ENCODE results near the gene IPO11.

IPO11 gene

GRCh38 chr5:62605638-62606037 lies 193.1 kb downstream of the IPO11 start:
- Histone ChIP-seq H3K9me3 (ENCODE audit: control insufficient read depth in 5 of 5, low read length in 5 of 5) (no peaks in the 10 kb centered on the region), H3K27me3 (ENCODE audit: control insufficient read depth in 5 of 5, insufficient read depth in 4 of 5, low read length in 5 of 5) (no peaks in the 10 kb centered on the region), H3K27ac (ENCODE audit: low read depth, low read length) (no peak overlapping the region), H3K36me3 (ENCODE audit: control insufficient read depth in 5 of 5, insufficient read depth in 5 of 5, low read length in 5 of 5) (peaks cover 10 to 22% (median 11%) of the 10 kb centered on the region in 5 donors), H3K4me1 (ENCODE audit: control insufficient read depth in 5 of 5, insufficient read depth in 5 of 5, low read length in 5 of 5) (no peaks in the 10 kb centered on the region), H3K4me3 (ENCODE audit: low read depth in 1 of 5, low read length in 5 of 5) (no peak overlapping the region), H3K9ac (ENCODE audit: low read length in 5 of 5) (no peak overlapping the region)

GRCh38 chr5:62606878-62607277 lies 194.3 kb downstream of the IPO11 start:
- H3K36me3 ChIP-seq (ENCODE audit: control insufficient read depth in 5 of 5, insufficient read depth in 5 of 5, low read length in 5 of 5) = peaks cover 10 to 22% (median 11%) of the 10 kb centered on the region in 5 donors
- H3K27ac ChIP-seq (ENCODE audit: low read depth, low read length) = no peak overlapping the region
- no peak overlapping the region for H3K4me3 ChIP-seq (ENCODE audit: low read depth in 1 of 5, low read length in 5 of 5)
- no peaks in the 10 kb centered on the region for H3K9me3 ChIP-seq (ENCODE audit: control insufficient read depth in 5 of 5, low read length in 5 of 5)
- no peak overlapping the region for H3K9ac ChIP-seq (ENCODE audit: low read length in 5 of 5)
- no peaks in the 10 kb centered on the region for H3K4me1 ChIP-seq (ENCODE audit: control insufficient read depth in 5 of 5, insufficient read depth in 5 of 5, low read length in 5 of 5)
- no peaks in the 10 kb centered on the region for H3K27me3 ChIP-seq (ENCODE audit: control insufficient read depth in 5 of 5, insufficient read depth in 4 of 5, low read length in 5 of 5)

GRCh38 chr5:62607615-62608014 lies 195.1 kb downstream of the IPO11 start:
- Histone ChIP-seq H3K9ac (ENCODE audit: low read length in 5 of 5) (no peak overlapping the region), H3K4me3 (ENCODE audit: low read depth in 1 of 5, low read length in 5 of 5) (no peak overlapping the region), H3K36me3 (ENCODE audit: control insufficient read depth in 5 of 5, insufficient read depth in 5 of 5, low read length in 5 of 5) (peaks cover 7 to 22% (median 11%) of the 10 kb centered on the region in 5 donors), H3K9me3 (ENCODE audit: control insufficient read depth in 5 of 5, low read length in 5 of 5) (no peaks in the 10 kb centered on the region), H3K27me3 (ENCODE audit: control insufficient read depth in 5 of 5, insufficient read depth in 4 of 5, low read length in 5 of 5) (no peaks in the 10 kb centered on the region), H3K4me1 (ENCODE audit: control insufficient read depth in 5 of 5, insufficient read depth in 5 of 5, low read length in 5 of 5) (no peaks in the 10 kb centered on the region), H3K27ac (ENCODE audit: low read depth, low read length) (no peak overlapping the region)

DNA sequence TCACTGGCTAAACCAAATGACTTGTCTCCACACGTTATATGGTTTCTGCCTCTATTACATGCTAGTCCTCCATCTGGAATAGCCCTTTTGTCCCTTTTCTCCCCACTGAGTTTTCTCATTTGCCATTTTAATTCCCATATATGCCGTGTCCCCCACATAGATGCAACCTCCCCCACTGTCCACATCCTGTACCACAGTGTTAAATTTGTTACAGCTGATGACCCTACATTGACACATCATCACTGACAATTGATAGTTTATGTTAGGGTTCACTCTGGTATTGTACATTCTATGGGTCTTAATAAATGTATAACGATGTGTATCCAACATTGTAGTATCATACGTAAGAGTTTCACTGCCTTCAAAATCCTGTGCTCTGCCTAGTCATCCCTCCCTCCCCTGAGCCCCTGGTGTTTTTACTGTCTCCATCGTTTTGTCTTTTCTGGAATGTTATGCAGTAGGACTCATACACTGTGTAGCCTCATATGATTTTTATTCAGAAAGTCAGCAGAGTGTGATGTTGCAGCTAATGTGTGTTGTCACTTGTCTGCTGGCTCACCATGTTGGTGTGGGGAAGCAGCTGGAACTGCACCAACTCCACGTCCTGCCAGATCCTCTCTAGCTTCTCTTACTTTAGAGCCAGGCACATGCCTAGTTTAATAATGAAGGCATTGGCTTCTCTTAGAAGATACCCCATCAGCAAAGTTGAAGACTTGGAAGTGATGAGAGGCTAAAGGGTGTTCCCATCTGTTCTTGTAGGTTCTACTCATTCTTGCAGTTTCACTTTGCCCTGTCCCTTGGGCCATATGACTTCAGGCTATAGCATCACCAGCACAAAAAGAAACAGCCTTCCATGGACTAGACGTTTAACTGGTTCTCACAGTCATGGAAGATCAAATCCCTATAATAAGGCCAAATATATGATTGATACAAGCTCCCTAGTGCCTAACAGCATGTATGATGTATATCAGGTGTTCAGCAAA lies 196.3 kb downstream of the IPO11 start:
- no peaks in the 10 kb centered on the region for H3K4me1 ChIP-seq (ENCODE audit: control insufficient read depth in 5 of 5, insufficient read depth in 5 of 5, low read length in 5 of 5)
- no peak overlapping the region for H3K4me3 ChIP-seq (ENCODE audit: low read depth in 1 of 5, low read length in 5 of 5)
- no peak overlapping the region for H3K27ac ChIP-seq (ENCODE audit: low read depth, low read length)
- no peak overlapping the region for H3K9ac ChIP-seq (ENCODE audit: low read length in 5 of 5)
- no peaks in the 10 kb centered on the region for H3K27me3 ChIP-seq (ENCODE audit: control insufficient read depth in 5 of 5, insufficient read depth in 4 of 5, low read length in 5 of 5)
- H3K36me3 ChIP-seq (ENCODE audit: control insufficient read depth in 5 of 5, insufficient read depth in 5 of 5, low read length in 5 of 5) = peaks cover 2 to 16% (median 6%) of the 10 kb centered on the region in 5 donors
- no peaks in the 10 kb centered on the region for H3K9me3 ChIP-seq (ENCODE audit: control insufficient read depth in 5 of 5, low read length in 5 of 5)

DNA sequence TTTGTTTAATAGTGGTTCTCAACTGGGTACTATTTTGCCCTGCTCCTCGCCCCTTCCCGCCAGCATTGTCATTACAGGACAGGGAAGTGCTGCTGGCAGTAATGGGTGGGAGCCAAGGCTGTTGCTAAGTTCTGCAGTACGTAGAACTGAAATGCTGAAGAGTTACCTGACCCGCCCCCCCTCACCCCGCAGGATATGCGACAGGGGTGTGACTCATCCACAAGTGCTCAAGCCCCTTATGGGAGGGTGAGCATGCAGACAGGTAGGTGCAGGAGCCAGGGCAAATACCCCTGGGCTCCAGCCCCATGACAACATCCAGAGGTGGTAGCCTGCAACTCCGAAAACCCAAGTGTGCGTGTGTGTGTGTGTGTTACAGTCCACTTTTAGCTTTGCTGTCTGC lies 201.8 kb downstream of the IPO11 start:
- no peak overlapping the region for H3K9ac ChIP-seq (ENCODE audit: low read length in 5 of 5)
- peaks cover 0 to 5% (median 0%) of the 10 kb centered on the region in 5 donors for H3K9me3 ChIP-seq (ENCODE audit: control insufficient read depth in 5 of 5, low read length in 5 of 5)
- no peak overlapping the region for H3K4me3 ChIP-seq (ENCODE audit: low read depth in 1 of 5, low read length in 5 of 5)
- no peaks in the 10 kb centered on the region for H3K27me3 ChIP-seq (ENCODE audit: control insufficient read depth in 5 of 5, insufficient read depth in 4 of 5, low read length in 5 of 5)
- H3K4me1 ChIP-seq (ENCODE audit: control insufficient read depth in 5 of 5, insufficient read depth in 5 of 5, low read length in 5 of 5) = no peaks in the 10 kb centered on the region
- H3K27ac ChIP-seq (ENCODE audit: low read depth, low read length) = no peak overlapping the region
- H3K36me3 ChIP-seq (ENCODE audit: control insufficient read depth in 5 of 5, insufficient read depth in 5 of 5, low read length in 5 of 5) = peaks cover 0 to 12% (median 10%) of the 10 kb centered on the region in 5 donors

- H3K9ac ChIP-seq (ENCODE audit: low read length in 5 of 5) = no peak overlapping the region
- peaks cover 0 to 6% (median 5%) of the 10 kb centered on the region in 5 donors for H3K36me3 ChIP-seq (ENCODE audit: control insufficient read depth in 5 of 5, insufficient read depth in 5 of 5, low read length in 5 of 5)
- H3K9me3 ChIP-seq (ENCODE audit: control insufficient read depth in 5 of 5, low read length in 5 of 5) = peaks cover 0 to 5% (median 0%) of the 10 kb centered on the region in 5 donors
- H3K4me1 ChIP-seq (ENCODE audit: control insufficient read depth in 5 of 5, insufficient read depth in 5 of 5, low read length in 5 of 5) = no peaks in the 10 kb centered on the region
- no peak overlapping the region for H3K27ac ChIP-seq (ENCODE audit: low read depth, low read length)
- no peak overlapping the region for H3K4me3 ChIP-seq (ENCODE audit: low read depth in 1 of 5, low read length in 5 of 5)
- H3K27me3 ChIP-seq (ENCODE audit: control insufficient read depth in 5 of 5, insufficient read depth in 4 of 5, low read length in 5 of 5) = no peaks in the 10 kb centered on the region
Measured at GRCh38 chr5:62616615-62617277, 204.2 kb downstream of the IPO11 start.

GRCh38 chr5:62617943-62618342 lies 205.4 kb downstream of the IPO11 start:
- Histone ChIP-seq H3K4me3 (ENCODE audit: low read depth in 1 of 5, low read length in 5 of 5) (no peak overlapping the region), H3K27ac (ENCODE audit: low read depth, low read length) (no peak overlapping the region), H3K9me3 (ENCODE audit: control insufficient read depth in 5 of 5, low read length in 5 of 5) (peaks cover 0 to 5% (median 0%) of the 10 kb centered on the region in 5 donors), H3K4me1 (ENCODE audit: control insufficient read depth in 5 of 5, insufficient read depth in 5 of 5, low read length in 5 of 5) (no peaks in the 10 kb centered on the region), H3K9ac (ENCODE audit: low read length in 5 of 5) (no peak overlapping the region), H3K36me3 (ENCODE audit: control insufficient read depth in 5 of 5, insufficient read depth in 5 of 5, low read length in 5 of 5) (peaks cover 0 to 6% (median 5%) of the 10 kb centered on the region in 5 donors), H3K27me3 (ENCODE audit: control insufficient read depth in 5 of 5, insufficient read depth in 4 of 5, low read length in 5 of 5) (no peaks in the 10 kb centered on the region)

- H3K27me3 ChIP-seq (ENCODE audit: control insufficient read depth in 5 of 5, insufficient read depth in 4 of 5, low read length in 5 of 5) = no peaks in the 10 kb centered on the region
- H3K36me3 ChIP-seq (ENCODE audit: control insufficient read depth in 5 of 5, insufficient read depth in 5 of 5, low read length in 5 of 5) = peaks cover 0 to 3% (median 0%) of the 10 kb centered on the region in 5 donors
- H3K9ac ChIP-seq (ENCODE audit: low read length in 5 of 5) = no peak overlapping the region
- no peak overlapping the region for H3K4me3 ChIP-seq (ENCODE audit: low read depth in 1 of 5, low read length in 5 of 5)
- H3K9me3 ChIP-seq (ENCODE audit: control insufficient read depth in 5 of 5, low read length in 5 of 5) = no peaks in the 10 kb centered on the region
- H3K27ac ChIP-seq (ENCODE audit: low read depth, low read length) = no peak overlapping the region
- H3K4me1 ChIP-seq (ENCODE audit: control insufficient read depth in 5 of 5, insufficient read depth in 5 of 5, low read length in 5 of 5) = no peaks in the 10 kb centered on the region
Measured at GRCh38 chr5:62620761-62621160, 208.2 kb downstream of the IPO11 start.

DNA sequence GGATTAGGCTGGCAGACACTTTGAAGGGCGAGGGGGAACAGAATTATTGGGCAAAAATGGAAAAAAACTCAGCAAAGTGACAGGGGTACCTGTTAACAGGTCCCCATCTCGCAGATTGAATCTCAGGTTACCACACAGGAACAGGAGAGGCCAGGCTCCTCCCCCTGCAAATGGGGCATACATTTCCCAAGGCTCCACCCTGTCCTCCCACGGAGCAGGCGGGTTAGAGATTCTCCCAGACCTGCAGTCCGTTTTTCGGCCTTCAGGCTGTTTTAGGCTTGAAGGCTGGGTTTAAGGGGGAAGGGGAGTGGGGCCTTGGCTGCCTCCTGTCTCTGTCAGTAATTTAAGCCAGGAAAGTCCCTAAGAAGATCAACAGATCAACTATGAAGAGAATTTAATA lies 208.7 kb downstream of the IPO11 start:
- Histone ChIP-seq H3K9me3 (ENCODE audit: control insufficient read depth in 5 of 5, low read length in 5 of 5) (no peaks in the 10 kb centered on the region), H3K27ac (ENCODE audit: low read depth, low read length) (no peak overlapping the region), H3K27me3 (ENCODE audit: control insufficient read depth in 5 of 5, insufficient read depth in 4 of 5, low read length in 5 of 5) (no peaks in the 10 kb centered on the region), H3K36me3 (ENCODE audit: control insufficient read depth in 5 of 5, insufficient read depth in 5 of 5, low read length in 5 of 5) (peaks cover 0 to 3% (median 0%) of the 10 kb centered on the region in 5 donors), H3K9ac (ENCODE audit: low read length in 5 of 5) (no peak overlapping the region), H3K4me3 (ENCODE audit: low read depth in 1 of 5, low read length in 5 of 5) (no peak overlapping the region), H3K4me1 (ENCODE audit: control insufficient read depth in 5 of 5, insufficient read depth in 5 of 5, low read length in 5 of 5) (no peaks in the 10 kb centered on the region)

DNA sequence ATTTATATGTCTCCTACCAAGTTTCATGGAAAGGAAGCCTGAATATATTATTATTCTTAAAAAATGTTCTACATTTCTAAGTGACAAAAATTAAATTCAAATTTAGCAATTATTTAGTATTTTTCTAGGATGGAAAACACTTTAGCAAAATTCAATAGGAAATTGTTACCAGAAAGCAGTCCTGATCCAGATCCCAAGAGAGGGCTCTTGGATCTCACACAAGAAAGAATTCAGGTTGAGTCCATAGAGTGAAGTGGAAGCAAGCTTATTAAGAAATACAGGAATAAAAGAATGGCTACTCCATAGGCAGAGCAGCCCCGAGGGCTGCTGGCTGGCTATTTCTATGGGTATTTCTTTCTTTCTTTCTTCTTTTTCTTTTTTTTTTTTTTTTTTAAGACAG lies 210.7 kb downstream of the IPO11 start:
- H3K9ac ChIP-seq (ENCODE audit: low read length in 5 of 5) = no peak overlapping the region
- no peaks in the 10 kb centered on the region for H3K9me3 ChIP-seq (ENCODE audit: control insufficient read depth in 5 of 5, low read length in 5 of 5)
- H3K4me1 ChIP-seq (ENCODE audit: control insufficient read depth in 5 of 5, insufficient read depth in 5 of 5, low read length in 5 of 5) = no peaks in the 10 kb centered on the region
- H3K4me3 ChIP-seq (ENCODE audit: low read depth in 1 of 5, low read length in 5 of 5) = no peak overlapping the region
- no peaks in the 10 kb centered on the region for H3K27me3 ChIP-seq (ENCODE audit: control insufficient read depth in 5 of 5, insufficient read depth in 4 of 5, low read length in 5 of 5)
- H3K36me3 ChIP-seq (ENCODE audit: control insufficient read depth in 5 of 5, insufficient read depth in 5 of 5, low read length in 5 of 5) = peaks cover 5 to 14% (median 7%) of the 10 kb centered on the region in 5 donors
- no peak overlapping the region for H3K27ac ChIP-seq (ENCODE audit: low read depth, low read length)

Data from subcutaneous abdominal adipose tissue (tissue), 5 donors.